GM13977 (cell line): ENCODE data around the gene DUSP9.

ENCODE experiments used
- DNase-seq: peaks from one replicate; pipeline ENCODE4 v3.0.0; 2012; ENCODE audit warnings: low spot score
- in situ Hi-C: fragments of 300-500 bp; cut with MboI; formaldehyde crosslinking; loops from one replicate; pipeline ENCODE4 v1.12.0; 2022; ENCODE audit warnings: low sequenced_read_pairs, low pct_unique_long_range_greater_than_20kb, mixed read lengths, inconsistent platforms; ENCODE audit not compliant: unreplicated experiment
- TF ChIP-seq, protein P1 (sequence below): IDR thresholded peaks from 2 replicates; pipeline ENCODE4 v1.5.1; 2012; ENCODE audit warnings: mild to moderate bottlenecking, control low read depth; ENCODE audit not compliant: insufficient read depth; ENCODE audit errors: extremely low read depth, missing control alignments

The DUSP9 gene

DNA sequence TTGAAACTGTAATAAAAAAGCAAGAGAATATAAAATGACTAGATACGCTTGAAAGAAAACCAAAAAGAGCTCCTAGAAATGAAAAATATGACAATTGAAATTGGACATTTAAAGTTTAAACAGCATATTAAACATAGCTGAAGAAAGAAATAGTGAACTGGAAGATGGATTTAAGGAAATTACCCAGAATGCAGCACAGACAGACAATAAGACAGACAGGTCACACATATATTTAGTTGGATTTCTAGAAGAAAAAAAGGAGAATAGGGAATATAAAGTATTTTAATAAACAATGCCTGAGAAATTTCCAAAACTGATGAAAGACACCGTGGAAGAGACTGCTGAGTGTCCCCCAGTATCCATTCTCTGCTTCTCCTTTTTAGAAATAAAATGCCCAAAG is 6.6 kb downstream of the DUSP9 start:
- no peak for DNase-seq
- in situ Hi-C loops = loop anchor here (25.0 kb wide), 1 partner anchor 691 kb away; no protein-coding TSS in a partner anchor
- TF ChIP-seq, protein P1, sequence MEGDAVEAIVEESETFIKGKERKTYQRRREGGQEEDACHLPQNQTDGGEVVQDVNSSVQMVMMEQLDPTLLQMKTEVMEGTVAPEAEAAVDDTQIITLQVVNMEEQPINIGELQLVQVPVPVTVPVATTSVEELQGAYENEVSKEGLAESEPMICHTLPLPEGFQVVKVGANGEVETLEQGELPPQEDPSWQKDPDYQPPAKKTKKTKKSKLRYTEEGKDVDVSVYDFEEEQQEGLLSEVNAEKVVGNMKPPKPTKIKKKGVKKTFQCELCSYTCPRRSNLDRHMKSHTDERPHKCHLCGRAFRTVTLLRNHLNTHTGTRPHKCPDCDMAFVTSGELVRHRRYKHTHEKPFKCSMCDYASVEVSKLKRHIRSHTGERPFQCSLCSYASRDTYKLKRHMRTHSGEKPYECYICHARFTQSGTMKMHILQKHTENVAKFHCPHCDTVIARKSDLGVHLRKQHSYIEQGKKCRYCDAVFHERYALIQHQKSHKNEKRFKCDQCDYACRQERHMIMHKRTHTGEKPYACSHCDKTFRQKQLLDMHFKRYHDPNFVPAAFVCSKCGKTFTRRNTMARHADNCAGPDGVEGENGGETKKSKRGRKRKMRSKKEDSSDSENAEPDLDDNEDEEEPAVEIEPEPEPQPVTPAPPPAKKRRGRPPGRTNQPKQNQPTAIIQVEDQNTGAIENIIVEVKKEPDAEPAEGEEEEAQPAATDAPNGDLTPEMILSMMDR = no peak

DNA sequence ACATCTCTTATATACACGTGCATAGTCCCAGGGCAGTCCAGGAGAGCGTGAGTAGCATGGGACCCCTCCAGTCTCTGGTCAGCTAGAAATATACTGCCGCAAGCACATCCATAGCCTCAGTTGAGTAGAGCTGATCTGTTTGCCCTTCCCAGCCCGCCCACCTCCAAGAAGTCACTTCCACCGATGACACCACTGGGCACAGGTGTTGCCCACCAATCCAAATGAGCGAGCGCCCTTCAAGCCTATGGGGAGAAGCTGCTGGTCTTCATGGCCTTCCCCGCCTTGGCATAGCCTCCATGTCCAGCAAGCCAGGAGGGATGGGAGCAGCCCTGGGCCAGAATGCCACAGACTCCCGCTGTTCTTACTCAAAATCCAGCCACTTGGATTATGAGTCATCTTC is 10.2 kb downstream of the DUSP9 start:
- in situ Hi-C loops = loop anchor here (25.0 kb wide), 1 partner anchor 695 kb away; no protein-coding TSS in a partner anchor
- DNase-seq = no peak
- TF ChIP-seq, protein P1 = no peak

DNA sequence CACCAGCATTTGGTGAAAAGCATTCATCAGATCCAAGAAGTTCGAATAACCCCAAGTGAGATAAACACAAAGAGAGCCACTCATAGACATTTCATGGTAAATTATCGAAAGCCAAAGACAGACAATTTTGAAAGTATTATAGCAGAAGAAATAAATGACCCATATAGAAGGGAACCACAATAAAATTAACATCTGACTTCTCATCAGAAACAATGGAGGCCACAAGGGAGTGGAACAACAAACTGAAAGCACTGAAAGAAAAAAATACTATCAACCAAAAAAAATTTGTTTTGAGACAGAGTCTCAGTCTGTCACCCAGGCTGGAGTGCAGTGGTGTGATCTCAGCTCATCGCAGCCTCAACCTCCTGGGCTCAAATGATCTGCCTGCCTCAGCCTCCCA is 12.3 kb downstream of the DUSP9 start:
- DNase-seq = no peak
- in situ Hi-C loops = loop anchor here (25.0 kb wide), 1 partner anchor 697 kb away; no protein-coding TSS in a partner anchor
- TF ChIP-seq, protein P1 = no peak

DNA sequence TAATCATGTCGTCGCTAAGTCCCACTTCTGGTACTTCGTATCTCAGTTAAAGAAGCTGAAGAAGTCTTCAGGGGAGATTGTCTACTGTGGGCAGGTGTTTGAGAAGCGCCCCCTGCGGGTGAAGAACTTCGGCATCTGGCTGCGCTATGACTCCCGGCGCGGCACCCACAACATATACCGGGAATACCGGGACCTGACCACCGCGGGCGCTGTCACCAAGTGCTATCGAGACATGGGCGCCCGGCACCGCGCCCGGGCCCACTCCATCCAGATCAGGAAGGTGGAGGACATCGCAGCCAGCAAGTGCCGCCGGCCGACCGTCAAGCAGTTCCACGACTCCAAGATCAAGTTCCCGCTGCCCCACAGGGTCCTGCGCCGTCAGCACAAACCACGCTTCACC is 15.3 kb downstream of the DUSP9 start:
- in situ Hi-C loops = loop anchor here (25.0 kb wide), 1 partner anchor 700 kb away; no protein-coding TSS in a partner anchor
- TF ChIP-seq, protein P1 = peak; percentile 46
- no peak for DNase-seq

DNA sequence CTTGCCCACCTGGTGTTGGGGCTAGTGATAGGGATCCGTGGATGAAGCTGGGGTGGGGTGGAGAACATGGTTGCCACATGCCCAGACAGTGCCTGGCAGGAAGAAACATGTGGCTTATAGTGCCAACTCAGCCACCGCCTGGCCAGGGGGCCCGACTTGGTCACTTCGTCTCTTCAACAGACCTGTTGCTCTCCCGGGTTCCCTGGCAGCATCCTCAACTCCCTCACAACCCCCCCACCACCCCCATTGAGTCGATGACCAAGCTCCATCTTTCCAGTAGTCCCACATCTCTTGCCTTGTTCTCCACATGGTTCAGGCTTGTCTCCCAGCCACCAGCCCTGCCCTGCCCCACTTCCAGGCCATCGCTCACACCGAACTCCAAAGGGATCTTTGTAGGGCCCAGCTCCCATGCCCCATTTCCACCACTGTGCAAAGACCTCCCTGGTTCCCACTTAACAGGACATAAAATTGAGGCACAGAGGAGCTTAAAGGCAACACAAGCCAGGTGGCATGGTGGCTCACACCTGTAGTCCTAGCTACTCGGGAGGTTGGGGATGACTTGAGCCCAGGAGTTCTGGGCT is 18.8 kb downstream of the DUSP9 start:
- DNase-seq = no peak
- TF ChIP-seq, protein P1 = no peak
- in situ Hi-C loops = loop anchor here (25.0 kb wide), 1 partner anchor 704 kb away; no protein-coding TSS in a partner anchor

DNA sequence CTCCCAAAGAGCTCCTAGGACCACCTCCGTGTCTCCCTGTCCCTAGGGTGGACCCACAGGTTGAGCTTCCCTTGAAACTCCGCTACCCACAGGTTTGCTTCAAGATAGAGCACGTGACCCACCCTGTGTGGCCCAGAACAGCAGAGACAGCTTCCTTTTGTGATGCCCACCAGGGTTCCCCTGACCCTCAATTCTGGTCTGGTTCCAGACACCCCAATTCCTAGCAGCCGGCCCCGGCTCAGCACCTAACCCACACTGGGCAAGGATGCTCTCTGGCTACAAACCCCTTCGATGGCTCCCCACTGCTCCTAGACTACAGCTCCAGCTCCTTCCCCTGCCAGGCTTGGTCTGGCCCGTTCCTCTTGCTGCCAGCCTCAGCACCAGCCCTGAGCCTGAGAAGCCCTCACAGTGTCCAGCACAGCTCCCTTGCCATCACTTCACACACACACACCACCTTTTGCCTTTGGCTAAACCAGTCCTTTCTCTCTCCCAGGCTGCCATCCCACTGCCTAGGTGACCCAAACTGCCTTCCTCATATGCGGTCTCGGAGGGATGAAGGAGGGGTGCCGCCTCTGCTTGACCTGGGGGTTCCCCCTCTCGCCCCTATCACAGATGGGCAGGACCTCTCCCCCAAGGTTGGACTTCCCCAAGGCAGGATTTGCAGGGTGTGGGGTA is 20.4 kb downstream of the DUSP9 start:
- in situ Hi-C loops = loop anchor here (25.0 kb wide), 1 partner anchor 705 kb away; no protein-coding TSS in a partner anchor
- no peak for DNase-seq
- TF ChIP-seq, protein P1 = no peak
